ENCODE measurements around the gene TYMP. TPM values are rescaled to one million over a fixed set of nuclear protein-coding genes. Genes with fewer than 3 reads are reported as not detected.
A peak's percentile ranks its signal among the peaks of the same experiment; 100 is the strongest.

The TYMP gene
- total and polyA plus RNA-seq, 10 of the 15 experiments (the other 5 are each of a cell fraction or from before 2014, with no cell fraction given): 0.42 to 57.8 (median 24.6) TPM

- TF ChIP-seq, protein P1, sequence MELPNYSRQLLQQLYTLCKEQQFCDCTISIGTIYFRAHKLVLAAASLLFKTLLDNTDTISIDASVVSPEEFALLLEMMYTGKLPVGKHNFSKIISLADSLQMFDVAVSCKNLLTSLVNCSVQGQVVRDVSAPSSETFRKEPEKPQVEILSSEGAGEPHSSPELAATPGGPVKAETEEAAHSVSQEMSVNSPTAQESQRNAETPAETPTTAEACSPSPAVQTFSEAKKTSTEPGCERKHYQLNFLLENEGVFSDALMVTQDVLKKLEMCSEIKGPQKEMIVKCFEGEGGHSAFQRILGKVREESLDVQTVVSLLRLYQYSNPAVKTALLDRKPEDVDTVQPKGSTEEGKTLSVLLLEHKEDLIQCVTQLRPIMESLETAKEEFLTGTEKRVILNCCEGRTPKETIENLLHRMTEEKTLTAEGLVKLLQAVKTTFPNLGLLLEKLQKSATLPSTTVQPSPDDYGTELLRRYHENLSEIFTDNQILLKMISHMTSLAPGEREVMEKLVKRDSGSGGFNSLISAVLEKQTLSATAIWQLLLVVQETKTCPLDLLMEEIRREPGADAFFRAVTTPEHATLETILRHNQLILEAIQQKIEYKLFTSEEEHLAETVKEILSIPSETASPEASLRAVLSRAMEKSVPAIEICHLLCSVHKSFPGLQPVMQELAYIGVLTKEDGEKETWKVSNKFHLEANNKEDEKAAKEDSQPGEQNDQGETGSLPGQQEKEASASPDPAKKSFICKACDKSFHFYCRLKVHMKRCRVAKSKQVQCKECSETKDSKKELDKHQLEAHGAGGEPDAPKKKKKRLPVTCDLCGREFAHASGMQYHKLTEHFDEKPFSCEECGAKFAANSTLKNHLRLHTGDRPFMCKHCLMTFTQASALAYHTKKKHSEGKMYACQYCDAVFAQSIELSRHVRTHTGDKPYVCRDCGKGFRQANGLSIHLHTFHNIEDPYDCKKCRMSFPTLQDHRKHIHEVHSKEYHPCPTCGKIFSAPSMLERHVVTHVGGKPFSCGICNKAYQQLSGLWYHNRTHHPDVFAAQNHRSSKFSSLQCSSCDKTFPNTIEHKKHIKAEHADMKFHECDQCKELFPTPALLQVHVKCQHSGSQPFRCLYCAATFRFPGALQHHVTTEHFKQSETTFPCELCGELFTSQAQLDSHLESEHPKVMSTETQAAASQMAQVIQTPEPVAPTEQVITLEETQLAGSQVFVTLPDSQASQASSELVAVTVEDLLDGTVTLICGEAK (IDR thresholded peaks at IDR 0.05; ENCODE audit: borderline replicate concordance): no peak
- no peak for TF ChIP-seq MEF2B (IDR thresholded peaks at IDR 0.05; ENCODE audit: partially characterized antibody, poor library complexity, severe bottlenecking)
- TF ChIP-seq EED (IDR thresholded peaks at IDR 0.05; ENCODE audit: low read depth): peak; percentile 59
- no peak for TF ChIP-seq SIX5 (IDR thresholded peaks at IDR 0.05; ENCODE audit: low read depth, low read length, severe bottlenecking)
- TF ChIP-seq, protein P2, sequence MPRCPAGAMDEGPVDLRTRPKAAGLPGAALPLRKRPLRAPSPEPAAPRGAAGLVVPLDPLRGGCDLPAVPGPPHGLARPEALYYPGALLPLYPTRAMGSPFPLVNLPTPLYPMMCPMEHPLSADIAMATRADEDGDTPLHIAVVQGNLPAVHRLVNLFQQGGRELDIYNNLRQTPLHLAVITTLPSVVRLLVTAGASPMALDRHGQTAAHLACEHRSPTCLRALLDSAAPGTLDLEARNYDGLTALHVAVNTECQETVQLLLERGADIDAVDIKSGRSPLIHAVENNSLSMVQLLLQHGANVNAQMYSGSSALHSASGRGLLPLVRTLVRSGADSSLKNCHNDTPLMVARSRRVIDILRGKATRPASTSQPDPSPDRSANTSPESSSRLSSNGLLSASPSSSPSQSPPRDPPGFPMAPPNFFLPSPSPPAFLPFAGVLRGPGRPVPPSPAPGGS (IDR thresholded peaks at IDR 0.05; ENCODE audit: borderline replicate concordance, insufficient read depth, low read depth, low read length, poor library complexity, severe bottlenecking): no peak
- TF ChIP-seq RBBP5 (conservative IDR thresholded peaks at IDR 0.05): no peak
- no peak for TF ChIP-seq ASH2L (IDR thresholded peaks at IDR 0.05; ENCODE audit: borderline replicate concordance, low read depth)
- TF ChIP-seq PAX5 (IDR thresholded peaks at IDR 0.05; ENCODE audit: borderline replicate concordance, low read depth, low read length): no peak
- 0 out of 2 replicates have a peak, but pooled peaks have one; percentile 4 for TF ChIP-seq IRF4 (IDR thresholded peaks at IDR 0.05; ENCODE audit: low read depth, low read length)
- TF ChIP-seq RFX5 (IDR thresholded peaks at IDR 0.05; ENCODE audit: low read depth, low read length): no peak
- TF ChIP-seq CBFB (IDR thresholded peaks at IDR 0.05; ENCODE audit: low read depth): 0 out of 2 replicates have a peak, but pooled peaks have one; percentile 31
These were observed at the start of gene TYMP (continued) for GRCh38 chr22:50529897-50530579.
